Hepatocyte (in vitro differentiated cells): ENCODE results near the gene SLC18B1.

ENCODE experiments used
- EZH2 ChIP-seq: fragments of 200-600 bp; sonication (generic); IDR thresholded peaks from 2 replicates; pipeline ENCODE4 v1.6.1; 2016; ENCODE audit warnings: antibody characterized with exemption, mild to moderate bottlenecking, borderline replicate concordance
- EZH2phosphoT487 ChIP-seq: fragments of 200-600 bp; sonication (generic); IDR thresholded peaks from one replicate; pipeline ENCODE4 v1.6.1; 2018; ENCODE audit warnings: antibody characterized with exemption, mild to moderate bottlenecking, low read depth, moderate library complexity; ENCODE audit not compliant: unreplicated experiment, severe bottlenecking
- TF ChIP-seq, protein P1 (sequence below): fragments of 200-600 bp; sonication (generic); IDR thresholded peaks from 2 replicates; pipeline ENCODE4 v1.5.1; 2016; ENCODE audit warnings: antibody characterized with exemption, mild to moderate bottlenecking; ENCODE audit not compliant: poor library complexity

GRCh38 chr6:132751828-132752227, 46.6 kb downstream of the SLC18B1 start:
- TF ChIP-seq, protein P1, sequence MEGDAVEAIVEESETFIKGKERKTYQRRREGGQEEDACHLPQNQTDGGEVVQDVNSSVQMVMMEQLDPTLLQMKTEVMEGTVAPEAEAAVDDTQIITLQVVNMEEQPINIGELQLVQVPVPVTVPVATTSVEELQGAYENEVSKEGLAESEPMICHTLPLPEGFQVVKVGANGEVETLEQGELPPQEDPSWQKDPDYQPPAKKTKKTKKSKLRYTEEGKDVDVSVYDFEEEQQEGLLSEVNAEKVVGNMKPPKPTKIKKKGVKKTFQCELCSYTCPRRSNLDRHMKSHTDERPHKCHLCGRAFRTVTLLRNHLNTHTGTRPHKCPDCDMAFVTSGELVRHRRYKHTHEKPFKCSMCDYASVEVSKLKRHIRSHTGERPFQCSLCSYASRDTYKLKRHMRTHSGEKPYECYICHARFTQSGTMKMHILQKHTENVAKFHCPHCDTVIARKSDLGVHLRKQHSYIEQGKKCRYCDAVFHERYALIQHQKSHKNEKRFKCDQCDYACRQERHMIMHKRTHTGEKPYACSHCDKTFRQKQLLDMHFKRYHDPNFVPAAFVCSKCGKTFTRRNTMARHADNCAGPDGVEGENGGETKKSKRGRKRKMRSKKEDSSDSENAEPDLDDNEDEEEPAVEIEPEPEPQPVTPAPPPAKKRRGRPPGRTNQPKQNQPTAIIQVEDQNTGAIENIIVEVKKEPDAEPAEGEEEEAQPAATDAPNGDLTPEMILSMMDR = no peak
- no peak for TF ChIP-seq EZH2phosphoT487
- TF ChIP-seq EZH2 = no peak
